HG03025 (cell line): ENCODE results near the gene CX3CL1.
A peak's percentile ranks its signal among the peaks of the same experiment; 100 is the strongest.
"Not testable (repeated sequence)": the region's sequence is repeated elsewhere in the genome, so short reads cannot be mapped to it uniquely, and the experiment has no call there.

Experiments
- ATAC-seq: cut with Tn5 transposase; IDR thresholded peaks from one replicate; pipeline ENCODE4 v1.9.1; 2021; ENCODE audit warnings: mild to moderate bottlenecking, moderate library complexity; ENCODE audit not compliant: unreplicated experiment, low FRiP score

The CX3CL1 gene

DNA sequence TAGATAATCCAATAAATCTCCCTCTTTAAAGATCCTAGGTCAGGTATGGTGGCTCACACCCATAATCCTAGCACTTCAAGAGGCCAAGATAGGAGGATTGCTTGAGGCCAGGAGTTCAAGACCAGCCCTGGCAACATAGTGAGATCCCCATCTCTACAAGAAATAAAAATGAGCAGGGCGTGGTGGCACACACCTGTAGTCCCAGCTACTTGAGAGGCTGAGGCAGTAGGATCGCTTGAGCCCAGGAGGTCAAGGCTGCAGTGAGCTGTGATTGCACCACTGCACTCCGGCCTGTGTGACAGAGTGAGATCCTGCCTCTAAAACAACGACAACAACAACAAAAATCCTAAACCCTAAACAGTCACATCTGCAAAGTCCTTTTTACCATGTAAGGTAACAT, 15.7 kb upstream of the CX3CL1 start:
- ATAC-seq: no peak

DNA sequence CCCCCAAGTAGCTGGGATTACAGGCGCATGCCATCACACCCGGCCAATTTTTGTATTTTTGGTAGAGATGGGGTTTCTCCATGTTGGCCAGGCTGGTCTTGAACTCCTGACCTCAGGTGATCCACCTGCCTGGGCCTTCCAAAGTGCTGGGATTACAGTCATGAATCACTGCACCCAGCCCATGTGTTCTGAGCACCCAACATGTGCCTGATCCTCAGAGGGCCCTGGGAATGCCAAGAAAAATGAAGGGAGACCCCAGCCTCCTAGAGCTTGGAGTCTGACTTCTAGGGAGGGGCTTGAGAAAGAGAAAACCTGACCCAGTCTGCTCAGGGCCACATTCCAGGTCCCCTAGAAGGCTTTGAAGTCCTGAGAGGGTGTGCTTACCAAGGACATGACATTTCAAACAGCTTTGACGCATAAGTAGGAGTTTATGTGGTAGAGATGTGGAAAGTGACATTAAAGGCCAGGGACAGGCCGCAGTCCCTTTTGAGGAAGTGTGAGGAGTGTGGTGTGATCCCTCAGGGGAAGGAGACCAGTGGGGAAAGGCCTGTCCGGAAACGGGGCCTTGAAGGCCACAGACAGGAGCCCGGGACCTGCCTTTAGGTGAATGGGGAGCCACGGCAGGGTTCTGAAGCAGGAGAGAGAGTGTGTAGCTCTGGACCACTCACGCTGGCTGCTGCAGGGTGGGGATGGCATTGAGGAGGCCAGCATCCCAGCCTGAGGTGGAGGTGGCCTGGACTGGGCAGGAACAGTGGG, 14.8 kb upstream of the CX3CL1 start:
- no peak for ATAC-seq

GRCh38 chr16:57358086-57358420, 14.2 kb upstream of the CX3CL1 start:
- no peak for ATAC-seq

- no peak for ATAC-seq
These were observed 13.7 kb upstream of the CX3CL1 start, which contains the start of gene CCL22 for GRCh38 chr16:57358527-57359095. TSS of gene CCL22 (plus strand) at chr16:57358783. CDS start at chr16:57358817, 34 bp downstream.

DNA sequence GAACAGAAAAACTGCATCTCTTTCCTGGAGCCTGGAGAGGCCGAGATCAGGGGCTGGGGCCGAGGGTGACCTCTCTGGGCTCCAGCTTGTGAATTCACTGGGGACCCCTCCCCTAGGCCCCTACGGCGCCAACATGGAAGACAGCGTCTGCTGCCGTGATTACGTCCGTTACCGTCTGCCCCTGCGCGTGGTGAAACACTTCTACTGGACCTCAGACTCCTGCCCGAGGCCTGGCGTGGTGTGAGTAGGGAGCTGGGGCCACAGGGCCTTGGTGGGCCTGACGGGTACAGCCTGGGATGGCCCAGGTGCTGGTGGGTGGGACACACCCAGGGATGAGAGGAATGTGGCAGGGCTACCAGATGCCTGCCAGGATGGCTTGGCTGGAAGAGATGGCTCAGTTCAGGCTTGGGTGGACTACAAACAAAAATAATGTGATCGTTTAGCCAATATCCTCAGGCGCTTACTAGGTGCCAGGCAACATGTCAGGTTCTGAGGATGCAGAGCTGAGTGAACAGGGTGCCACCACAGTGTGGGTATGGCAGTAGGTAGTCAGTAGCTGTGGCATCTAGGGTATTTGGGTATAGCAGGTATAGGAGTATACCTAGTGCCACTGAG, 11.9 kb upstream of the CX3CL1 start:
- no peak for ATAC-seq

DNA sequence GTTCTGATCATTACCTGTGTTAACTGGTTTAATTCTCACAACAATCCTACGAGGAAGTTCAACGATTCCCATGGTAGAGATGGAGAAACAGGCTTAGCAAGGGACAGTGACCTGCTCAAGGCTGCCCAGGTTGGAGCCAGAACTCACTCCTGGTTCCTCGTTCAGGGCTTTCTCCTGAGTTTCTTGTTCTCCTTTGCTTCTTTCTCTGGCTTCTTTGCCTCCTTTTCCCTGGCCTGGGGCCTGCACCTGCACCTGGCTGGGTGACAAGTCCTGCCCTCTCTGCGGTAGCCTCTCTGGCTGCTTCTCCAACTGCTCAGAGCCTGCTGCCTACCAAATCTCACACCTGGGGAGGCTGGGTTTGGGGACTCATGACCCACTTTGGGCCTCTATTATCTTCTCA, 10.9 kb upstream of the CX3CL1 start:
- ATAC-seq: no peak

DNA sequence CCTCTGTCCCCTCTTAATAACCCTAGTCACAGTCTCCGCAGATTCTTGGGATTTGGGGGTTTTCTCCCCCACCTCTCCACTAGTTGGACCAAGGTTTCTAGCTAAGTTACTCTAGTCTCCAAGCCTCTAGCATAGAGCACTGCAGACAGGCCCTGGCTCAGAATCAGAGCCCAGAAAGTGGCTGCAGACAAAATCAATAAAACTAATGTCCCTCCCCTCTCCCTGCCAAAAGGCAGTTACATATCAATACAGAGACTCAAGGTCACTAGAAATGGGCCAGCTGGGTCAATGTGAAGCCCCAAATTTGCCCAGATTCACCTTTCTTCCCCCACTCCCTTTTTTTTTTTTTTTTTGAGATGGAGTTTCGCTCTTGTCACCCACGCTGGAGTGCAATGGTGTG, 8.1 kb upstream of the CX3CL1 start:
- ATAC-seq: no peak

DNA sequence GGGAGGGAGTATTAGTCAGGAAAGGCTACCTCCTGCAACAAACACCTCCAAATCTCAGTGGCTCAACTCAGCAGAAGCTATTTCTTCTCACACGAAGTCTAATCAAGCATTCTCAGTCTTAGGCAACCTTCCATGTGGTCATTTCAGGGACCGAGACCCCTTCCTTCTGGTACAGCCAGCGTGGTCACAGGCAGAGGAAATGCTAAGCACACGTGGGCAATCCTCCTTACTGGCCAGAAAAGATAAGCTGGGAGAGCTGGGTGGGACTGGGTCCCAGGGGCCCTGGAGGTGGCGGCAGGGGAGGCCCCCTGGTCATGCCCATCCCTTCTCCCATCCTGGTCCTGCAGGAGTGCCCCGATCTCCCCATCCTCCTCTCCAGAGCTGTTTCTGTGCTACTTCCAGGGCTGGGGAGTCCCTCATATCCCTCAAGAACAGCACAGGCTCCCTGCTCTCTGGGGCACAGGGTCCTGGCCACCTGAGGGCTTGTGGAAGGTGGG, 5.7 kb upstream of the CX3CL1 start:
- no peak for ATAC-seq

DNA sequence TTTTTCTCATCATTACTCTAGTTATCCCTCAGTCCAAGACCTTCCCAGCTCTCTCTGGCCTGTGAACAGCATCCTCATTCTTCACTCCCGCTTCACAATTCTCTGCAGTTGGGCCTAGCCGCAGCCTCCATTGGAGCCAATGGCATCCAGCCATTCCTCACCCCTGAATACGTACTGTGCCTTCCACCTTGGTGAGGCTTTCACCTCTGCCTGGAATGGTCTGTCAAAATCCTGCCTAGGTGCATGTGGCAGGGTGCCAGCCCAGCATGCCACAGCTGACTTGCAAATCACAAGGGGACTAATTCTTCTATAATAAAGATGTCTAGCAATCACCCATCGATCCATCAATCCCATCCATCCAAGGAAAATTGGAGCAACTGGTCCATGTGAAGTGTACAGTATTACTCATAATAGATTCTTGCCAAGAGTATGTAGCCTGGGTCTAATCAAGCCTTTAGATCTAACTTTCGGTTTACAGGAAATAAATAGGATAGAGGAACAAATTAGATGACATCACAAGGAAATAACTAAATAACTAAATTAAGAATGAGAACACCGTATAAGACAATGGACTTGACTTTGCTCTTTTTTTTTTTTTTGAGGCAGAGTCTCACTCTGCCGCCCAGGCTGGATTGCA, 5.1 kb upstream of the CX3CL1 start:
- no peak for ATAC-seq

- ATAC-seq: no peak
These were observed 557 bp upstream of the CX3CL1 start for GRCh38 chr16:57371494-57372371.

- no peak for ATAC-seq
These were observed 1.0 kb downstream of the CX3CL1 start for GRCh38 chr16:57373117-57373947.

DNA sequence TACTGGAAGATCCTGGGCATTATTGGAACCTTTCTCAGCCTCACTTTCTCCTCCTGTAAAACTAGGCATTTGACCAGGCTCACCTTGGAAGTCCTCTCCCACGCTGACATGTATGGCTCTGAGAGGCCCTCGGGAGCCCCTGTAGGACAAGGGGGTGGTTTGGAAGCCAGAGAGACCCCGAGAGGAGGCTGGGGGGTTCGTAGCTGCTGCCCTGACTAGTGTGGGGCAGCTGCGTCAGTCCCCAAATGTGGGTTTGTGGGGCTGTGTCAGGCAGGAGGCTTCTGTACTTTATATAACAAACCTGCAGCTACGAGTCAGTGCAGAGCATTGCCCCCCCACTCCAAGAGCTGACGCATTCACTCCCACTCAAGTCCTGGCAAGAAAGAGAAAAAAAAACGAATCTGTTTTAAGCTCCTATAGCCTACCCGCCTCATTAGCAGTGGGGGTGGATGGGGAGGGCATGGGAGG, 1.8 kb downstream of the CX3CL1 start:
- ATAC-seq: no peak

- ATAC-seq: not testable (repeated sequence)
These were observed 2.7 kb downstream of the CX3CL1 start for GRCh38 chr16:57374925-57375465.

DNA sequence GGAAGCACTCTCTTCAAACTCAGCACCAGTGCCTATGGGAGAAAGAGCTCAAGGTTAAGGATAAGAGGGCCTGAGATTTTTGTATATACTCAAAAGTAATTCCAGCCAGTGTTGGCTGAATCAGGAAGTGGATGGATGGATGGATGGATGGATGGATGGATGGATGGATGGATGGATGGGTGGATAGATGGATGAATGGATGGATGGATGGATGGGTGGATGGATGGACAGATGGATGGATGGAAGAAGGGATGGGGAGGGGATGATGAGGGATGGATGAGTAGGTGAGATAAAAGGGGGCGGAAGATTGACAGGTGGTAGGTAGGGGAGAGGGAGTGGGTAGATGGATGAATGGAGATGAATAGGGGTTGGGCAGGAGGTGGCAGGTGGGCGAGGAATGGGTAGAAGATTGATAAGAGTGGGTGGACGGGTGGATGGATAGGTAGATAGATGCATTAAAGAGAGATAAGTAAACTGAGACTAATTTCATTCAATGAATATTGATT, 4.1 kb downstream of the CX3CL1 start:
- ATAC-seq: no peak

- peak; percentile 57 for ATAC-seq
These were observed 5.0 kb downstream of the CX3CL1 start for GRCh38 chr16:57377080-57377841.

- no peak for ATAC-seq
These were observed 7.3 kb downstream of the CX3CL1 start for GRCh38 chr16:57379579-57379978.

- ATAC-seq: no peak
These were observed 8.6 kb downstream of the CX3CL1 start for GRCh38 chr16:57380671-57381462.
